ENCODE data around the gene CHTOP.

The CHTOP gene

DNA sequence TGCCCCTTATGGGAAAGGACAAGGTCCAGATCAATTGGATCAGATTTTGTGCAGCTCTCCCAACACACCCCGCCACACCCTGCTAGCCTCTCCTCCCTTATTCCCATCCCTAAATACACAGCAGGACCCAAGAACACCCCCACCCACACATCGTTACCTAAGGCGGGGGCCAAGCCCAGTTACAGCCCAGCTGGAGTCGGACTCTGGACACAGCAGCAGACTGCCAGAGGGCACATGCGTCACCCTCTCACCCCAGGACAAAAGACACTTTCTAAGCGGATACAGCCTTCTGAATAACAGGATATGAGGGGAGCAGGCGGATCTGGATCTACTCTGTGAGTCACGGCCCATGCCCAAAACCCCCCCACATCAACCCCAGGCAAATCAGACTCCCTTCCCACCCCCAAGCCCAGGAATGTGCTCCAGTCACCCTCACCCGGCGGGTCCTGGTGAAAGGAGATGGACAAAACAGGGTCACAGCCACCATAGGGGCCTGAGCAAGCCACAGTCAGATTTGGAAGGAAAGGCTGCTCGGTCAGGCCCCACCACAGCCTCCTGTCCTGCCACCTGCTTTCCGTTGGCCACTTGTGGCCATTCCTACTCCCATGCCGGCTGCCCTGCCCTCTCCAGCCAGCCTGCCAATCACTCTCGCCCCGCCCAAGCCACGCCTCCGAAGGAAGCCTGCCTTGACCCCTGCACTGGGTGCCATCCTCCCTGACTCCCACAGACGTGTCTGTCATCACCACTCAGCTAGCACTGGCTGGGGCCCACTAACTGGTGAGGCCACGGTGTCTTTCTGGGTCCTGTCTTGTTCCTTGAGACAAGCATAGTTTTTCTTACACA is 24.9 kb upstream of the CHTOP start:
- peak; percentile 58 for DNase-seq (ENCODE audit: extremely low read depth, low read depth)
- TF ChIP-seq, protein P1, sequence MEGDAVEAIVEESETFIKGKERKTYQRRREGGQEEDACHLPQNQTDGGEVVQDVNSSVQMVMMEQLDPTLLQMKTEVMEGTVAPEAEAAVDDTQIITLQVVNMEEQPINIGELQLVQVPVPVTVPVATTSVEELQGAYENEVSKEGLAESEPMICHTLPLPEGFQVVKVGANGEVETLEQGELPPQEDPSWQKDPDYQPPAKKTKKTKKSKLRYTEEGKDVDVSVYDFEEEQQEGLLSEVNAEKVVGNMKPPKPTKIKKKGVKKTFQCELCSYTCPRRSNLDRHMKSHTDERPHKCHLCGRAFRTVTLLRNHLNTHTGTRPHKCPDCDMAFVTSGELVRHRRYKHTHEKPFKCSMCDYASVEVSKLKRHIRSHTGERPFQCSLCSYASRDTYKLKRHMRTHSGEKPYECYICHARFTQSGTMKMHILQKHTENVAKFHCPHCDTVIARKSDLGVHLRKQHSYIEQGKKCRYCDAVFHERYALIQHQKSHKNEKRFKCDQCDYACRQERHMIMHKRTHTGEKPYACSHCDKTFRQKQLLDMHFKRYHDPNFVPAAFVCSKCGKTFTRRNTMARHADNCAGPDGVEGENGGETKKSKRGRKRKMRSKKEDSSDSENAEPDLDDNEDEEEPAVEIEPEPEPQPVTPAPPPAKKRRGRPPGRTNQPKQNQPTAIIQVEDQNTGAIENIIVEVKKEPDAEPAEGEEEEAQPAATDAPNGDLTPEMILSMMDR (IDR thresholded peaks at IDR 0.05; ENCODE audit: low read depth, low read length), result no peak

DNA sequence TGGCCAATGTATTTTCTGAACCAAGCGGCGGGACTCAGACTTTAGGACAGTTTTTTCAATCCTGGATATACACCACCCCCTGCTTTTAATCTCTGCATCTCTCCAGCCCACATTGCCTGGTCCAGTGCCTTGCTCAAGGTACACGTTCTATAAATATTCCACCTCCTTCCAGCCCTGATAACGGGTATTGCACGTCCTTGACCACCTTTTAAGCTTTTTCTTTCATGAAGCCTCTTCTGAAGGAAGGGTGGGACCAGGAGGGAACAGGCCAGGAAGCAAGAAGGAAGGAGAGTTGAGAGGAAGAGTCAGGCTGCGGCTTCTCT is 24.3 kb upstream of the CHTOP start:
- DNase-seq (ENCODE audit: extremely low read depth, low read depth), result no peak
- TF ChIP-seq, protein P1 (IDR thresholded peaks at IDR 0.05; ENCODE audit: low read depth, low read length), result no peak

DNA sequence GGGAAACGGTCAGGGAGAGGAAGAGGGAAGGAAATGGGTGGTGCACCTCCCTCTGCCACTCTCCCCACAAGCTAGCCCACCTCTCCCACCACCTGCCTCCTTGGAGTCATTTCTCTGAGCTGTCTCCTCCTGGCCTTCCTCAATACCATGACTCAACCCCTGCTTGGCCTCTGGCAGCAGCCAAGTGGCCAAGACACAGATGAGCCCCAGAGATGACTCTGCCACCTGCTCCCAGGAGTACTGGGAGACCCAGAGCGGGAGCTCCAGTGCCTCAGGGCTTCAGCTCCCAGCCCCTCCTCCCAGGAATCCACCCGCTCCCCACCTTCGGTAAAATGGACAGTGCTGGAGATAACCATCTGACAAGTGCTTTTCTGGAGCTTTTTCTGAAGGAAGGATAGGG is 23.5 kb upstream of the CHTOP start:
- DNase-seq (ENCODE audit: extremely low read depth, low read depth), result no peak
- TF ChIP-seq, protein P1 (IDR thresholded peaks at IDR 0.05; ENCODE audit: low read depth, low read length), result no peak

DNA sequence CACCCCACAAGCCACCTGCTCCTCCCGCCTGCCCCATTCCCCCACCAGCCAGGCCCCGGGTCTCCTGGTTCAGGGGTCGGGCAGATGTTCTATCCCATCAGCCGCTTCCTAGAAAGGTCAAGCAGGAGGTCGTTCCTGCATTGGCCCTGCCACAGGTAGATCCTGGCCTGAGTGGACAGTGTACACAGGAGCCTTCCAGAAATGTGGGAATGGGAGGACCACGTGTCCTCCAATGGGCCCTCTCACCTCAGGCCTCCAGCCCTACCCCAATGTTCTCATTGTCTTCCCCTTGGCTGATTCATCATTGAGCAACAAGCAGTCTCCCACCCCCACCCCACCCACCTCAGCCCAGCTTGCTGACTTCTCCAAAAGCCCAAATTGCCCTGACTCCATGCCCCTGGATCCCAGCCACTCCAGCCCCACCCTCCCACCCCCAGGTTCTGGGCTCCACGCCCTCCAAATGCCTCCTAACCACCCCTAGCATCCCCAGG is 23.0 kb upstream of the CHTOP start:
- TF ChIP-seq, protein P1 (IDR thresholded peaks at IDR 0.05; ENCODE audit: low read depth, low read length), result no peak
- peak; percentile 25 for DNase-seq (ENCODE audit: extremely low read depth, low read depth)

DNA sequence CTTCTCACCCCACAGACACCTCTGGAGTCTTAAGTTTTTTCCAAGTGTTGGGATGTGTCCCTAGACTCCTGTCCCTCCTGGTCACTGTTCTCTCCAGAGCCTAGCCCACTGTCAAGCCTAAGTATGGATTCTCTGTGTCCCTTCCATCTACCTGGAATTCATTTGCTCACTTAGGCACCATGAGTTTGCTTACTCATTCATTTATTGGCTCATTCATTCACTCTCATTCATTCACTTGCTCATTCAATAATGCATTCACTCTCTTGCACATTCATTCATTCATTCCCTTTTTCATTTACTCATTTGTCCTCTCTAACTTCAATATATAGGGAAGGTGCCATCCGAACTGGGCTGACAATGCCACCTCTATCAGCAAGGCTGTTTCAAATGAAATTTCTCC is 22.5 kb upstream of the CHTOP start:
- TF ChIP-seq, protein P1 (IDR thresholded peaks at IDR 0.05; ENCODE audit: low read depth, low read length), result no peak
- DNase-seq (ENCODE audit: extremely low read depth, low read depth), result no peak

DNA sequence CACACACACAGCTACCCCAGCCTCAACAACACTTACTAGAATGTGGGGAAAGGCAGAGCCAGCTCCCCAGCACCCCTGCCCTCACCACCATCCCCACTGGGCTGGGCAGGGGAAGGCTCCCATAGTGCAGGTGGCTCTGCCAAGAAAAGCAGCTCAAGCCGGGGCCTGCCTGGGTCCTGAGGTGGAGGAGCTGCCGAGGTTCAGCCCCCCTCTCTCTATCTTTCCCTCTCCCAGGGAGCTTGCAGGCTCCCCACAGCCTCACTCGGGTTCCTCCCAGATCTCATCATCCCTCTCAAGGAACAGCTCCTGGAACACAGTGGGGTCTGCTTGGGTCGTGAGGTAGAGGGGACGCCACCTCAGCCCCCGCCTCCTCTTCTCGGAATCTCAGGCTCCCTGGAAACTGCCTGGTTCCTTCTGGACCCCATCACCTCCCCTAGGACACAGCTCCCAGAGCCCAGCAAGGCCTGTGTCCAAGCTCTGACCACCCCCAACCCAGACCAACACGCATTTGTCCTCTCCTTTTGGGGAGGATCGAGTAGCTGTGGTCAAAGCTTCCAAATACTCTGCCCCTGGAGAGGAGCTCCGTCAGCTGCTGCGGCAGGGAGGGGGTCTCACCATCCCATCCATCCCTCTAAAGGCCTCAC is 21.6 kb upstream of the CHTOP start:
- TF ChIP-seq, protein P1 (IDR thresholded peaks at IDR 0.05; ENCODE audit: low read depth, low read length), result no peak
- DNase-seq (ENCODE audit: extremely low read depth, low read depth), result no peak

DNA sequence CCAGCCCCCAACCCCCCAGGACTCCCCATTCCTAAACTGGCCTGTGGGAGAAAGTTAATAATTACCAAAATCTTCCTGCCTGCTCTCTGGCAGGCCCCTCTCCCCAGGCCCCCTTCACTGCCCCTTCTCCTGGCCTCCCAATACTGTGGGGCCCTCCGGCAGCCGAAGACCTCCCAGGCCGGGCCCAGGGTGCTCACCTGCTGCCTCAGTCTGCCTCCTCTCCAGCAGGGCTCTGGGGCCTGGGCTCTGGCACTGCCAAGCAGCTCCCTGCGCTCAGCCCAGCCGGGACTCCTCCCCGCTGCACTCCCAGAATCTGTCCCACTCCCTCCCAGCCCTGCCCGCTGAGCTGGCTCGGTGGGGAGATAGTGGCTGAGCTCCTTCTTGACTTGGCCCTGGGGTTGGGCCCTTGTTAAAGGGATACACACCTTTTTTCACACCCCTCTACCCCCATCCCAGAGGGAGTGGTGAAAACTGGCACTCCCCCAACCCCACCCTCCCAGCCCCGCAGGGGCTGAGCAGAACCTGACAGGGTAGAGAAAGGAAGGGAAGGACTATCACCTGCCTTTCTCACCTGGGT is 21.0 kb upstream of the CHTOP start, which contains the start of gene S100A16:
Gene S100A16 (minus strand): TSS at position 383 of the 577 bp plus-strand sequence. CDS start 4,986 bp downstream, outside the sequence.
- DNase-seq (ENCODE audit: extremely low read depth, low read depth), result peak; percentile 37
- TF ChIP-seq, protein P1 (IDR thresholded peaks at IDR 0.05; ENCODE audit: low read depth, low read length), result no peak

Measured in AG09319 (cell line).